NB4 (cell line): ENCODE data around the gene CREBL2.
"Not testable (repeated sequence)": the region's sequence is repeated elsewhere in the genome, so short reads cannot be mapped to it uniquely, and the experiment has no call there.

Experiments used
- DNase-seq: peaks from one replicate; pipeline ENCODE4 v3.0.0; 2010; ENCODE audit warnings: low read depth
- H3K4me3 ChIP-seq: one replicate; pipeline ENCODE4 v1.5.1; 2011; ENCODE audit warnings: mild to moderate bottlenecking, low read depth, low read length, moderate library complexity
- MYC ChIP-seq: IDR thresholded peaks from 2 replicates; pipeline ENCODE4 v1.6.1; 2011; ENCODE audit warnings: low read depth, low read length
- POLR2A ChIP-seq: IDR thresholded peaks from 2 replicates; pipeline ENCODE4 v1.6.1; 2011; ENCODE audit warnings: mild to moderate bottlenecking; ENCODE audit not compliant: insufficient read length; ENCODE audit errors: extremely low read depth
- TF ChIP-seq, protein P1 (sequence below): IDR thresholded peaks from one replicate; pipeline ENCODE4 v1.5.1; 2012; ENCODE audit warnings: low read depth, low read length
- TF ChIP-seq, protein P2 (sequence below): IDR thresholded peaks from 2 replicates; pipeline ENCODE4 v1.6.1; 2011; ENCODE audit warnings: low read depth, low read length

CREBL2 gene

DNA sequence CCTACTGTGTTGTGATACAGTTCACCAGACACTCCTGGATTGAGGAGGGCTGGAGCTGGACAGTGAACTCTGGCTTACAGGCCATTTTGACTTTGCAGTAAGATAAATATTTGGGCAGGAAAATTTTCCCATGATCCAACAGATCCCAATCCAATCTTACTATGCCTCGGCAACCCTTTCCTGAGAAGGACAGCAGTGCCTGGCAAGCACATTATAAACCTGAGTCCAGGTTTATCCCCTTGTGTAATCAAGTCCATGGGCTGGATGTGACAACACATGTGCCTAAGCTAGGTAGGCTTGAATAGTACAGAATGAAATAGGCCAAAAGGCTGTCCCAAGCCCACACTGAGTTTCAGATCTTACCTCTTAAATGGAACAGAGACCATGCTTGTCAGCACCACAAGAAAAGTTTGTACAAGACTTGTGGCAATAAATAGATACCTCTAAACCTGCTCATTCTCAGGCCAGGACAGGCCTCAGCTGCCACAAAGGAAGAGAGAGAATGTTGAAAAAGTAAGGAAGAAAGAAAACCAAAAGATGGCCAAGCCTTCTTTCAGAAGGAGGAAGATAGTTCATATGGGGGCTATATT, 34.9 kb downstream of the CREBL2 start:
- no peak for TF ChIP-seq POLR2A
- TF ChIP-seq MYC: no peak
- TF ChIP-seq, protein P1, sequence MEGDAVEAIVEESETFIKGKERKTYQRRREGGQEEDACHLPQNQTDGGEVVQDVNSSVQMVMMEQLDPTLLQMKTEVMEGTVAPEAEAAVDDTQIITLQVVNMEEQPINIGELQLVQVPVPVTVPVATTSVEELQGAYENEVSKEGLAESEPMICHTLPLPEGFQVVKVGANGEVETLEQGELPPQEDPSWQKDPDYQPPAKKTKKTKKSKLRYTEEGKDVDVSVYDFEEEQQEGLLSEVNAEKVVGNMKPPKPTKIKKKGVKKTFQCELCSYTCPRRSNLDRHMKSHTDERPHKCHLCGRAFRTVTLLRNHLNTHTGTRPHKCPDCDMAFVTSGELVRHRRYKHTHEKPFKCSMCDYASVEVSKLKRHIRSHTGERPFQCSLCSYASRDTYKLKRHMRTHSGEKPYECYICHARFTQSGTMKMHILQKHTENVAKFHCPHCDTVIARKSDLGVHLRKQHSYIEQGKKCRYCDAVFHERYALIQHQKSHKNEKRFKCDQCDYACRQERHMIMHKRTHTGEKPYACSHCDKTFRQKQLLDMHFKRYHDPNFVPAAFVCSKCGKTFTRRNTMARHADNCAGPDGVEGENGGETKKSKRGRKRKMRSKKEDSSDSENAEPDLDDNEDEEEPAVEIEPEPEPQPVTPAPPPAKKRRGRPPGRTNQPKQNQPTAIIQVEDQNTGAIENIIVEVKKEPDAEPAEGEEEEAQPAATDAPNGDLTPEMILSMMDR: no peak
- TF ChIP-seq, protein P2, sequence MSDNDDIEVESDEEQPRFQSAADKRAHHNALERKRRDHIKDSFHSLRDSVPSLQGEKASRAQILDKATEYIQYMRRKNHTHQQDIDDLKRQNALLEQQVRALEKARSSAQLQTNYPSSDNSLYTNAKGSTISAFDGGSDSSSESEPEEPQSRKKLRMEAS: no peak
- DNase-seq: no peak
- no peak overlapping the region for H3K4me3 ChIP-seq

DNA sequence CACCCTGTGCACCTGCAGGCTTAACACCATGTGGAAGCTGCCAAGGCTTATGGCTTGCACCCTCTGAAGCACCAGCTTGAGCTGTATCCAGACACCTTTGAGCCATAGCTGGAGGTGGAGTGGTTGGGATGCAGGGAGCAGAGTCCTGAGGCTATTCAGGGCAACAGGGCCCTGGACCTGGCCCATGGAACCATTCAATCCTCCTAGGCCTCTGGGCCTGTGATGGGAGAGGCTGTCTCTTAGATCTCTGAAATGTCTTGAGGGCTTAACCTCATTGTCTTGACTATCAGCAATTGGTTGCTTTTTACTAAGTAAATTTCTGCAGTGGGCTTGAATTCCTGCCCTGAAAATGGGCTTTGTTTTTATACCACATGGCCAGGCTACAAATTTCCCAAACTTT, 36.6 kb downstream of the CREBL2 start:
- H3K4me3 ChIP-seq: no peak overlapping the region
- TF ChIP-seq, protein P2: no peak
- TF ChIP-seq POLR2A: no peak
- no peak for TF ChIP-seq MYC
- TF ChIP-seq, protein P1: no peak
- no peak for DNase-seq

DNA sequence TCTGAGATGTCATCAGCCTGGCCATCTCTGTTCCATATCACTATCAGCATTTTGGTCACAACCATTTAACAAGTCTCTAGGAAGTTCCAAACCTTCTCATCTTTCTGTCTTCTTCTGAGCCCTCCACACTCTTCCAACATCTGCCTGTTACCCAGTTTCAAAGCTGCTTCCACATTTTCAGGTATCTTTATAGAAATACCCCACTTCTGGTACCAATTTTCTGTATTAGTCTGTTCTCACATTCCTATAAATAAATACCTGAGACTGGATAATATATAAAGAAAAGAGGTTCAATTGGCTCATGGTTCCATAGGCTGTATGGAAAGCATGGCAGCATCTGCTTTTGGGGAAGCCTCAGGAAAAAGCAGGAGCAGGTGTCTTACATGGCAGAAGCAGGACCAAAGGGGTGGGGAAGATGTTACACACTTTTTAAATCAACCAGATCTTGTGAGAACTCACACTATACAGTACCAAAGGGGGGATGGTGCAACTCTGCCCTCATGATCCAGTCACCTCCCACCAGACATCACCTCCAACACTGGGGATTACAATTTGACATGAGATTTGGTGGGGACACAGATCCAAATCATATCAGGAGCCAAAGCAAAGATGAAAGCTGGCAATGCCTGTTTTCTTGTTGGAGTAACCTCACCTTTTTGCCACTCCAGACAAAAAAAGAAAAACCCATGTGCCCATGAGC, 37.4 kb downstream of the CREBL2 start:
- TF ChIP-seq, protein P1: no peak
- TF ChIP-seq, protein P2: no peak
- no peak for TF ChIP-seq POLR2A
- TF ChIP-seq MYC: no peak
- DNase-seq: no peak
- H3K4me3 ChIP-seq: no peak overlapping the region

DNA sequence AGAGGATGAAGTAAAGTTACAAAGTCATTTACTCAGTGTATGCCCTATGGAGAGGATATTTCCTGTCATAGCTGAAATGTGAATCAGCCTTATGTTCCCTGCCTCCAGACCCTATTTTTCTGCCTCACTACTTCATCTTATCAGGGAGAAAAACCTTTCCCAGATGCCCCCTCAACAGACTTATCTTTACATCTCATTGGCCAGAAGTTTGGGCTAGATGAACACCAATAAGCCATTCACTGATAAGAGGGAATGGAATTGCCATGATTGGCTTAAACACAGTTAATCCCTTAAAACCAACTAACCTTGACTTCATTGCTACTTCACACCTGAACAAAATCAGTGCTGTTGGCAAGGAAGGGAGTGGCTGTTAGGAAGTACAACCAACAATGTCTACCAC, 40.1 kb downstream of the CREBL2 start:
- no peak for DNase-seq
- no peak for TF ChIP-seq POLR2A
- TF ChIP-seq, protein P1: no peak
- TF ChIP-seq, protein P2: no peak
- no peak for TF ChIP-seq MYC
- H3K4me3 ChIP-seq: no peak overlapping the region

DNA sequence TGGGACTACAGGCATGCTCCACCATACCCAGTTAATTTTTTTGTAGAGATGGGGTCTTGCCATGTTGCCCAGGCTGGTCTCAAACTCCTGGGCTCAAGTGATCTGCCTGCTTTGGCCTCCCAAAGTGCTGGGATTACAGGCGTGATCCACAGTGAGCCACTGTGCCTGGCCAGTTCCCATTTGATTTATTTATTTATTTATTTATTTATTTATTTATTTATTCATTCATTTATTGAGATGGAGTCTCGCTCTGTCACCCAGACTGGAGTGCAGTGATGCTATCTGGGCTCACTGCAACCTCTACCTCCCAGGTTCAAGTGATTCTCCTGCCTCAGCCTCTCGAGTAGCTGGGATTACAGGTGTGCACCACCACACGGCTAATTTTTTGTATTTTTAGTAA, 41.0 kb downstream of the CREBL2 start:
- not testable (repeated sequence) for DNase-seq, H3K4me3 ChIP-seq

DNA sequence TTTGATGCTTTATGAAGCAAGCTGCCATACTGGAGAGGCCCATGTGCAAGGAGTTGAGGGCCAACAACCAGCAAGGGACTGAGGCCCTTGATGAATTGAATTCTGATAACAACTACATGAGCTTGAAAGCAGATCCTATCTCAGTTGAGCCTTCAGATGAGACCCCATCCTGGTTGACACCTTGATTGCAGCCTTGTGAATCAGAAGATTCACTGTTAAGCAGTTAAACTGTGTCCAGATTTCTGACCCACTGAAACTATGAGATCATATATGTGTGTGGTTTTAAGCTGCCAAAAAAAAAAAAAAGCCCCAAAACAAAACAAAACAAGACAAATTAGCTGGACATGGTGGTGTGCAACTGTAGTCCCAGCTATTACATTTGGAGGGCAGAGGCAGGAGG, 42.2 kb downstream of the CREBL2 start:
- no peak for TF ChIP-seq MYC
- TF ChIP-seq POLR2A: no peak
- TF ChIP-seq, protein P2: no peak
- TF ChIP-seq, protein P1: no peak
- no peak for DNase-seq
- H3K4me3 ChIP-seq: no peak overlapping the region
